Myocyte (in vitro differentiated cells): Measurements from ENCODE around the gene HTRA2. TPM values are rescaled to one million over a fixed set of nuclear protein-coding genes. Genes with fewer than 3 reads are reported as not detected.

ENCODE experiments used
- DNase-seq: peaks from one replicate; pipeline ENCODE4 v3.0.0-alpha.2; 2012; ENCODE audit warnings: low read depth
- total RNA-seq: library from RNA; depleted of rRNA; stranded (reverse); fragments of >200 nt; gene quantifications from 2 replicates; pipeline ENCODE4 v1.2.3, GENCODE V29; 2014

The HTRA2 gene
- total RNA-seq, 1 donor from 2014 or later, result 33.8 TPM

DNA sequence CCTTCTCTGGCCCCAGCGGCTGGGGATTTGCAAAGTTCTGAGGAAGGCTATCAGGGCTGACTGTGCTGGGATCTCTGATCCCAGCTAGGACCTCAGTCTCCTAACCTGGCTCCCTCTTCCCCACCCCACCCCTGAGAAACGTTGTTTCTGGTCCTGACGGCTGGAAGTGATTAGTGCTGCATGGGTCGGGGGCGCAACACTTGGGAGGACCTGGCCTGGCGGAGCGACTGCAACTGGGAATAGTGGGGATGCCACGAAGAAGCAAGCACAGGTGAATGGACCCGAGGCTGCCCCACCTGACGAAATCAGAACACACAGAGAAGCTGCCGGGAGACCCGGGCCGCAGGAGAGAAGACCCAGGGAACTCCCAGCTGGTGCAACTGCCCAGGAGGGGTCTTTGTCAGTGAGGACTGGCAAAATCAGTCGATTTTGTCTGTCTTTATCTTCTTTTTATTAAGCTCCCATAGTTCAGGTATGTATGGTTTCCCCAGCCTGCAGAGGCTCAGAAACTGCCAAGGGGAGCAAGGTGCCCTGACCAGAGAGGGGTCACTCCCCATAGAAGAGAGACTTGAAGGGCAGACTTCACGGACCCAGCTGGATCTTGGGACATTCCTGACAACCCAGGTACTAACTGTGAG is 29.7 kb upstream of the HTRA2 start:
- no peak for DNase-seq

DNA sequence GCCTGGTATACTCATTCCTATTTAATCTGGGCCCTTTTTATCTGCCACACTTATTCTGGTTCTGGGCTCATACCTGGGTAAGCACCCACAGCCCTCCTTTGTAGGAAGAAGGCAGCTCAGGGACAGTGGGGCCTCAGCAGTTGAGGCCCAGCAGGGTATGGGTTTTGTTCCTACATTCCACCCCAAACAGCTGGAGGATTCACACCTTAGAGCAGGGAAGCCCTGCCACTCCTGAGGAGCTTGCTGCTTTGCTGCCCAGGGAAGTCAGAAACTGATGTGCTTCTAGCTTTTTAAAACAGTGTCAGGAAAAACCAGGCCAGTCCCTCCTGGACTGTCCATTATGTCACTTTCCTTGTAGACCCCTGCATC is 29.2 kb upstream of the HTRA2 start:
- no peak for DNase-seq

DNA sequence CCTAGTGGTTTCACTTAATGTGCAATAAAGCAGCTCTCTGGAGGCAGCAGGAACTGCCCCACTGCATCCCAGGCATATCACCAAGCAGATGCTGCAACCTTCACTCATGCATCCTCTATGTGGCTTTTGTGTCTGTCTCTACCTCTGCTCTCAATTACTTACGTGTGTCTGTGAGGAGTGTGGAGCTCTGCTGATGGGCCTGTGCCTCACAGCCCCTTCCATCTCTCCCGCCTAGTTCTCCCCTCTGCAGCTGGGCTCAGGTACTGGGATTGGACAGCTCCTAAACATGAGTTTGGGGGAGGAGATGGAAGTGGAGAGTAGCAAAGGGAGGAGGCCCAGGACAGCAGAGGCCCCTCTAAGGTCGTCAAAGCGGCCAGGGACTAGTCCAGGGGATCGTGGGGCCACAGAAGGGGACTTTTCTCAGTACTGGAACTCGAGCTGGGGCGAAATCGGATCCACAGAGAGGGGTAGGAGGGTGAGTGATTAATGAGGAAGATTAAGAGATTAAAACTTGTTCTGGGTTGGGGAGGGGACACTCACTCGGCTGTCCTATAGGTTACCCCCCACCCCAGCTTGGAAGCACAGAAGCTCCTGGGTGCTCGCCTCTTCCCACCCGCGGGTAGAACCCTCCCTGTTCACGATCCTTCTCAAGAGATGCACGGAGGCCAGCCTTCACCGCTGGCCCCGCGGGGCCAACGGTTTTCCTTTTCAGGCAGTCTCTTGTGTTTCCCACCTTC is 28.2 kb upstream of the HTRA2 start:
- no peak for DNase-seq

DNA sequence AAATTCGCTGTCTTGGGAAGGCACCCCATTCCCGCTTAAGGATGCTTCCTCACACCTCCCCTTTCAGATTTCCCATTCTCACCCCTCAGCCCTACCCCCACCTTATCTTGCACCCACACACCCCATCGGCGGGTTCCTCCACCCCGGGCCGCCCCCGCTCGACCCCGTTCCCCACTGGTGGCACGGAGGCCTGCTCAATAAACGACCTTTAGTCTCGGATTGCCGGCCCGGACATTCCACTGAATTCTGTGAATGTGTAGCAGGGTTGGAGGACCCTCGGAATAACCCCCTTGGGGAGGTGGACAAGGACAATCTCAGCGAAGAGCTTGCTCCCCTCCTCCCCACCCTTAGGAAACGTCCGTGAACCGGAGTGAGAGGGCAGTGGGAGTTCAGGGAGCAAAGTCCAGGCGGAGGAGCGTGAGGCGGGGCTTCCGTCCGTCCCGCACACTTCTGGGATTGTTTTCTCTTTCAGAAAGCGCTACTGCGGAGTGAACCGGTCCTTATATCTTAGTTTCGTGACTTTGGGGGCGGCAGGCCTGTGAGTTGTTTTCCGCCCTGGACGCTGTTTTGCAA is 27.5 kb upstream of the HTRA2 start:
- no peak for DNase-seq

GRCh38 chr2:74502720-74503505 is 26.8 kb upstream of the HTRA2 start:
- peak; percentile 87 for DNase-seq

- no peak for DNase-seq
These were observed 25.9 kb upstream of the HTRA2 start for GRCh38 chr2:74503506-74504475.

GRCh38 chr2:74504591-74504990 is 25.1 kb upstream of the HTRA2 start:
- peak; percentile 10 for DNase-seq

- DNase-seq, result no peak
These were observed 24.1 kb upstream of the HTRA2 start for GRCh38 chr2:74505448-74506246.

- DNase-seq, result peak; percentile 99
These were observed 22.4 kb upstream of the HTRA2 start, which contains the start of gene PCGF1 for GRCh38 chr2:74507145-74507925. Gene PCGF1 (minus strand): TSS chr2:74507695. CDS start chr2:74507668, 27 bp downstream.

GRCh38 chr2:74507926-74508520 is 21.7 kb upstream of the HTRA2 start:
- no peak for DNase-seq

DNA sequence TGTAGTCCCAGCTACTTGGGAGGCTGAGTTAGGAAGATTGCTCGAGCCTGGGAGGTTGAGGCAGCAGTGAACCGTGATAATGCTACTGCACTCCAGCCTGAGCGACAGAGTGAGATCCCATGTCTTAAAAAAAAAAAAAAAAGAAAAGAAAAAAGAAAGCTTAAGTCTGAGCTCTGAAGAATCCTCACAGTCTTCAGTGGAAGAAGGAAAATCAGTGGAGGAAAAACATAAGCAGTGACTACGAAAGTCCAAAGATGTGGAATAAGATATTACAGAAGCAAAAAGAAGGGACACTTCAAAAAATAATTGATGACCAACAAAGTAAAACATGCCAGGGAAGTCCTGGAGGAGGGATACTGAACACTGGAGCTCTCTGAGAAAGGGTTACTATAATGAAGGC is 19.5 kb upstream of the HTRA2 start:
- no peak for DNase-seq

- DNase-seq, result peak; percentile 43
These were observed 18.4 kb upstream of the HTRA2 start for GRCh38 chr2:74511104-74511989.

- no peak for DNase-seq
These were observed 16.8 kb upstream of the HTRA2 start for GRCh38 chr2:74512744-74513604.

GRCh38 chr2:74513605-74514367 is 15.9 kb upstream of the HTRA2 start:
- no peak for DNase-seq

- DNase-seq, result no peak
These were observed 15.1 kb upstream of the HTRA2 start, which contains the start of gene TLX2 for GRCh38 chr2:74514368-74515270. Gene TLX2 (plus strand): TSS chr2:74514450. CDS start chr2:74514807, 357 bp downstream.
